PC-9 (cell line): ENCODE measurements around the gene MYO5A. TPM values are rescaled to one million over a fixed set of nuclear protein-coding genes. Genes with fewer than 3 reads are reported as not detected.

Source experiments
- BruUV-seq: library from RNA; stranded (reverse); fragments of 400-500 nt; replicated peaks from 2 replicates; lab custom pipeline; 2021; lab: Mats Ljungman, UMichigan
- CTCF ChIA-PET: fragments of 300-600 bp; sonication (Branson Sonifier 250); formaldehyde crosslinking; loops from one replicate; lab custom pipeline; 2022; ENCODE audit warnings: antibody characterized with exemption; lab: Charles Lee
- POLR2A ChIA-PET: fragments of 300-600 bp; sonication (Branson Sonifier 250); formaldehyde crosslinking; loops from one replicate; lab custom pipeline; 2022; ENCODE audit warnings: antibody characterized with exemption; ENCODE audit not compliant: unreplicated experiment; lab: Charles Lee
- DNase-seq, 2 experiments: peaks; one replicate each; pipeline versions ENCODE4 v3.0.0 to v3.0.0-alpha.2; 2015 to 2022; ENCODE audit warnings: mixed read lengths in 1 of 2
- H2AFZ ChIP-seq: fragments of 200-600 bp; sonication (generic); 2 replicates; pipeline ENCODE4 v1.8.1; 2017; ENCODE audit warnings: antibody characterized with exemption
- H3F3A ChIP-seq: fragments of 200-600 bp; sonication (generic); 2 replicates; pipeline ENCODE4 v1.8.1; 2017; ENCODE audit warnings: antibody characterized with exemption, mild to moderate bottlenecking, low read depth; ENCODE audit not compliant: insufficient read depth
- H3K27ac ChIP-seq: fragments of 200-600 bp; sonication (generic); 2 replicates; pipeline ENCODE4 v1.6.1; 2016; ENCODE audit warnings: mixed run types
- H3K27me3 ChIP-seq: fragments of 200-600 bp; sonication (generic); 2 replicates; pipeline ENCODE4 v1.6.1; 2016; ENCODE audit warnings: low read depth, mixed run types; ENCODE audit not compliant: insufficient read depth
- H3K36me3 ChIP-seq: fragments of 200-600 bp; sonication (generic); 2 replicates; pipeline ENCODE4 v1.6.1; 2016; ENCODE audit warnings: low read depth, mixed run types
- H3K4me1 ChIP-seq: fragments of 200-600 bp; sonication (generic); replicated peaks from 2 replicates; pipeline ENCODE4 v1.6.1; 2016; ENCODE audit warnings: mixed run types; ENCODE audit not compliant: insufficient read depth
- H3K4me2 ChIP-seq: fragments of 200-600 bp; sonication (generic); 2 replicates; pipeline ENCODE4 v1.6.1; 2017; ENCODE audit warnings: mixed run types
- H3K4me3 ChIP-seq: fragments of 200-600 bp; sonication (generic); 2 replicates; pipeline ENCODE4 v1.6.1; 2016; ENCODE audit warnings: mixed run types
- H3K79me2 ChIP-seq: fragments of 200-600 bp; sonication (generic); 2 replicates; pipeline ENCODE4 v1.6.1; 2017; ENCODE audit warnings: low read depth, mixed run types
- H3K9me2 ChIP-seq: fragments of 200-600 bp; sonication (generic); 2 replicates; pipeline ENCODE4 v1.8.1; 2017; ENCODE audit warnings: mild to moderate bottlenecking; ENCODE audit not compliant: insufficient read depth
- H3K9me3 ChIP-seq: fragments of 200-600 bp; sonication (generic); 2 replicates; pipeline ENCODE4 v1.8.1; 2016; ENCODE audit warnings: low read depth; ENCODE audit not compliant: insufficient read depth
- H4K20me1 ChIP-seq: fragments of 200-600 bp; sonication (generic); 2 replicates; pipeline ENCODE4 v1.8.1; 2017; ENCODE audit not compliant: insufficient read depth
- EZH2 ChIP-seq: fragments of 200-600 bp; sonication (generic); IDR thresholded peaks from 2 replicates; pipeline ENCODE4 v1.8.0; 2017; ENCODE audit warnings: antibody characterized with exemption, low read depth
- intact Hi-C: fragments of 100-400 bp; cut with micrococcal nuclease; formaldehyde crosslinking; loops from one replicate; pipeline ENCODE4 v1.10.0; 2022; ENCODE audit not compliant: unreplicated experiment
- total RNA-seq: library from RNA; stranded (reverse); gene quantifications from 2 replicates; pipeline ENCODE4 v1.2.3, GENCODE V29; 2021
- TF ChIP-seq, protein P1 (sequence below): fragments of 200-600 bp; sonication (generic); conservative IDR thresholded peaks from 2 replicates; pipeline ENCODE4 v1.6.1; 2017; ENCODE audit warnings: mixed run types, antibody characterized with exemption, mild to moderate bottlenecking, moderate library complexity

The MYO5A gene
- total RNA-seq, 1 experiment from 2014 or later = 10.7 TPM

- ChIA-PET POLR2A (interaction anchor here (0.6 kb wide), 1 partner anchor 32 kb away, joined by 10 read pairs; no protein-coding TSS in a partner anchor), CTCF (no interaction called here)
- H3K4me1 ChIP-seq = no peaks in the 10 kb centered on the region
- H3K36me3 ChIP-seq = no peaks in the 10 kb centered on the region
- no peak for DNase-seq
- intact Hi-C loops = no loop called here
- H3K79me2 ChIP-seq = no peaks in the 10 kb centered on the region
- H3K4me2 ChIP-seq = no peak overlapping the region
- H3K4me3 ChIP-seq = no peak overlapping the region
- BruUV-seq = no TSS peak
- H3F3A ChIP-seq = no peaks in the 10 kb centered on the region
- no peak overlapping the region for H3K27ac ChIP-seq
- TF ChIP-seq, protein P1, sequence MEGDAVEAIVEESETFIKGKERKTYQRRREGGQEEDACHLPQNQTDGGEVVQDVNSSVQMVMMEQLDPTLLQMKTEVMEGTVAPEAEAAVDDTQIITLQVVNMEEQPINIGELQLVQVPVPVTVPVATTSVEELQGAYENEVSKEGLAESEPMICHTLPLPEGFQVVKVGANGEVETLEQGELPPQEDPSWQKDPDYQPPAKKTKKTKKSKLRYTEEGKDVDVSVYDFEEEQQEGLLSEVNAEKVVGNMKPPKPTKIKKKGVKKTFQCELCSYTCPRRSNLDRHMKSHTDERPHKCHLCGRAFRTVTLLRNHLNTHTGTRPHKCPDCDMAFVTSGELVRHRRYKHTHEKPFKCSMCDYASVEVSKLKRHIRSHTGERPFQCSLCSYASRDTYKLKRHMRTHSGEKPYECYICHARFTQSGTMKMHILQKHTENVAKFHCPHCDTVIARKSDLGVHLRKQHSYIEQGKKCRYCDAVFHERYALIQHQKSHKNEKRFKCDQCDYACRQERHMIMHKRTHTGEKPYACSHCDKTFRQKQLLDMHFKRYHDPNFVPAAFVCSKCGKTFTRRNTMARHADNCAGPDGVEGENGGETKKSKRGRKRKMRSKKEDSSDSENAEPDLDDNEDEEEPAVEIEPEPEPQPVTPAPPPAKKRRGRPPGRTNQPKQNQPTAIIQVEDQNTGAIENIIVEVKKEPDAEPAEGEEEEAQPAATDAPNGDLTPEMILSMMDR = no peak
- TF ChIP-seq EZH2 = no peak
- no peaks in the 10 kb centered on the region for H3K9me3 ChIP-seq
- no peaks in the 10 kb centered on the region for H4K20me1 ChIP-seq
- no peak overlapping the region for H2AFZ ChIP-seq
- no peaks in the 10 kb centered on the region for H3K27me3 ChIP-seq
- H3K9me2 ChIP-seq = no peaks in the 10 kb centered on the region
These were observed 184.8 kb downstream of the MYO5A start for GRCh38 chr15:52343831-52344230.

DNA sequence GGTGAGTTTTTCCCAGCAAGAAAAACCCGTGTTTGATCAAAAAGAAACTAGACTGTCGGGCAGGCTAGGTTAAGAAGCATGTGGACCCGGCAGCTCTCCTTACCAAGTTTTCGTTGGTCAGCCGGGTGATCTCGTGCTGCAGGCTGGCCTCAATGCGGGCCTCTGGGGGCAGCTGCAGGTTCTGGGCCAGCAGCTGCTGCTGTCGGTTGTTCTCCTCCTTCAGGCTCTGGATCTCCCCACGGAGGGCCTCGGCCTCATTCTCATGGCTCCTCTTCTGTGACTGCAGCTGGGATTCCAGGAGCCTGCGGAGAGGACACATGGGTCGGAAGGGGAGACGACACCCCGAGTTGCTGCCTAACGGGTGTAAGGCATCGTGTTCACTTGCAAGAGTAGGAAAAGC is 188.6 kb downstream of the MYO5A start:
- no peaks in the 10 kb centered on the region for H3K36me3 ChIP-seq
- no peak for DNase-seq
- H2AFZ ChIP-seq = no peak overlapping the region
- no peaks in the 10 kb centered on the region for H3K79me2 ChIP-seq
- H3K9me3 ChIP-seq = no peaks in the 10 kb centered on the region
- H3K27me3 ChIP-seq = no peaks in the 10 kb centered on the region
- BruUV-seq = no TSS peak
- TF ChIP-seq EZH2 = no peak
- TF ChIP-seq, protein P1 = no peak
- H3K27ac ChIP-seq = no peak overlapping the region
- no peaks in the 10 kb centered on the region for H4K20me1 ChIP-seq
- intact Hi-C loops = no loop called here
- H3K4me3 ChIP-seq = no peak overlapping the region
- H3F3A ChIP-seq = no peaks in the 10 kb centered on the region
- H3K9me2 ChIP-seq = no peaks in the 10 kb centered on the region; the same call in 1 of the 2 replicates
- no peak overlapping the region for H3K4me2 ChIP-seq
- peaks cover 13% of the 10 kb centered on the region for H3K4me1 ChIP-seq
- ChIA-PET POLR2A (no interaction called here), CTCF (interaction anchor here (0.5 kb wide), 1 partner anchor 163 kb away, joined by 5 read pairs; no protein-coding TSS in a partner anchor)

- no peak overlapping the region for H2AFZ ChIP-seq
- intact Hi-C loops = no loop called here
- H3K9me2 ChIP-seq = no peaks in the 10 kb centered on the region; the same call in 1 of the 2 replicates
- H3K9me3 ChIP-seq = no peaks in the 10 kb centered on the region; the same call in 1 of the 2 replicates
- no peaks in the 10 kb centered on the region for H4K20me1 ChIP-seq
- BruUV-seq = no TSS peak
- H3K4me2 ChIP-seq = no peak overlapping the region
- H3K79me2 ChIP-seq = no peaks in the 10 kb centered on the region
- H3F3A ChIP-seq = 0 out of 2 replicates have a peak, but pooled peaks cover 5% of the 10 kb centered on the region
- no peaks in the 10 kb centered on the region for H3K27me3 ChIP-seq
- peaks cover 22% of the 10 kb centered on the region for H3K4me1 ChIP-seq
- ChIA-PET CTCF (no interaction called here), POLR2A (interaction anchor here (0.6 kb wide), 1 partner anchor 371 kb away, joined by 4 read pairs; no protein-coding TSS in a partner anchor)
- H3K4me3 ChIP-seq = no peak overlapping the region
- no peaks in the 10 kb centered on the region for H3K36me3 ChIP-seq
- H3K27ac ChIP-seq = no peak overlapping the region
- TF ChIP-seq, protein P1 = no peak
- no peak for TF ChIP-seq EZH2
- DNase-seq = no peak
These were observed 189.8 kb downstream of the MYO5A start for GRCh38 chr15:52338891-52339290.
